ENCODE results near the gene STAMBPL1.
A peak's percentile ranks its signal among the peaks of the same experiment; 100 is the strongest.
"Not testable (repeated sequence)": the region's sequence is repeated elsewhere in the genome, so short reads cannot be mapped to it uniquely, and the experiment has no call there.

STAMBPL1 gene

DNA sequence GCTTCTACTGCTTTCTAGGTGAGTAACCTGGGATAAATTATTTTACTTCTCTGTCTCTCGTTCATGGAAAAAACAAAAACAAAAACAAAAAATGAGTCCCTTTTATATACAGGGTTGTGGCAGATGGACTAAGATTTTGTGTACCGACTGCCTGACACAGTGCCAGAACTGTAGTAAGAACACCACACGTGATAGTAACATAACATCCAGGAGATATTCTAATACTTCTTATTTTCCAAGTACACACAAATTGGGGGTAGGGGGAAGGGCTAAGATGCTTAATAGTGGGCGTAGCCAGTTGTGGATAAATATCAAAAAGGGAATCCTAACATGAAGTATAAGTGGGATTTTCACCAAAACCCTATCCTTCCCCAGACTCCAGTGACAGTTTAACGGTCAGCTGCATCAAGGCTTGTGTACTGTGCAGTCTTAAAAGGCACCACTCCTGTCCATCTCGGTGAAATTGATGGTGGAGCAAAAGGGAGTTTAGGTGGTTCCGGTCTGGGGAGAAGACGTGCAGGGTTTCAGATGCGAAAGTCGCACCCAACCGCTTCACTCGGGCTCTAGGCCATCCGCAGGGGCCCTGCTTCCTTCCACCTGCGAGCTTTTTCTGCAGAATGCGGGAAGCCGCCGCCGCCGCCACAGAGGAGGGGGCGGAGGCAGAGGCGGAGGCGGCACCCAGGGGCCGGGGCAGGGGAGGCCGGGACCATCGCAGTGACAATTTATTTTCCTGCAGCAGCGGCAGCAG, at the start of gene STAMBPL1:
Gene STAMBPL1 (plus strand): TSS at position 712 of the 748 bp plus-strand sequence. CDS start 21,464 bp downstream, outside the sequence.
- peak; percentile 17 for DNase-seq

DNA sequence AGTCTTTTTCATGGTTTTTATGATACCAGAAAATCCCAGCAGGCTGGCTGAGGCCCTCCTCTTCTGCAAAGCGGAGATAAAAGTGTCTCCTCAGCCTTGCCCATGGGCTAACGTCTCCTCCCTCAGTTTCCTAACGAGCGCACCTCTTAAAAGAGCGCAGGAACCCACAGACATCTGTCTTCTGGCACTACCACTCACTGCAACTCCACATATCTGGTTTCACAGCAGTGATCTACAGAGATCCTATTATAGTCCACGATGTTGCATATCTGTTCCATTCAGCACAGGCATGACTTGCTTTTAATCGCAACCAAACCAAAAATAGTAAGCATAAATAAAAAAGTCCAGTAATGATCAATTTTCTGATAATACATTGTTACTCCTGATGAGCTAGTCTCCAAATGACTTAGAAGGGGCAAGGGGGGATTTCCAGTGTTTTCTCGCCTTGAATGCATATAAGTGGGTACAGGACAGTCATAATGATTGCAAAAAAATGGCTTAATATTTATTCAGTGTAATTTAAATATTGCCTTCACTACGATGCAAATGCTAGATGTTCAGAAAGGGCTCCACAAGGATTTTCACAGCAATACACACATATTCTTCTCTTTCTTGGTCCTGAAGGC, 49.3 kb upstream of the STAMBPL1 start:
- no peak for DNase-seq

DNA sequence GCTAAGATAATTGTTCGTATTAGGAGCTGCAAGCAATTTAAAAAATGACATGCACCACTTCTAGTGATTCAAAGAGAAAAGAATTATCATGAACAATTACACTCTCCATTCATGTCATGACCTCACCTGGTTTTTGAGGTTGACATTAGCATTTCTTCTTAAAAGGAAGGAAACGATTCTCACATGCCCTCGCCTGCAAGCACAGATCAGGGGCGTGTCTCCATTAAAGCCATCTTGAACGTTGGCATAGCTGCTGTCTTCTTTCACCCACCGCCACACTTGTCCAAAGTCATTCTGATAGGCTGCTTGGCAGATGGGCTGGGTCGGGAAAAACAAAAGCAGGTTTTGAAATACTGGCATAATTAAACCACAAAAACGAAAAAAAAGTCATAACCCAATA, 48.3 kb upstream of the STAMBPL1 start:
- no peak for DNase-seq

- DNase-seq, result no peak
Measured at GRCh38 chr10:88832376-88832775, 47.7 kb upstream of the STAMBPL1 start.

GRCh38 chr10:88833156-88833555, 46.9 kb upstream of the STAMBPL1 start:
- no peak for DNase-seq

GRCh38 chr10:88833723-88834122, 46.3 kb upstream of the STAMBPL1 start:
- DNase-seq, result no peak

- DNase-seq, result peak; percentile 39
Measured at GRCh38 chr10:88835096-88835909, 44.7 kb upstream of the STAMBPL1 start.

DNA sequence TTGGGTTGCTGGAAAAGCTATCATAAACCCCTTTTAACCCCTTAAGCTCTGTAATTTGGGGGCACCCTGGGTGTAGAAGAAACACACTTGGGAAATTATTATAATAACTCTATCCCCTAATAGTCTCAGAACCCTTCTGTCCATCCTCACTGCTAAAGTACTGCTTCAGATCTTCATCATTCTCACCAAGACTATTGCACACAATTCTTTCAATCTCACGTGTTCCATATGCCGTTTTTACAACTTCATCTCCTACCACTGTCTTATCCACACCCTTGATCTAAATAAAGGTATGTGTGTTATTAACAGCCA, 44.2 kb upstream of the STAMBPL1 start:
- DNase-seq, result no peak

DNA sequence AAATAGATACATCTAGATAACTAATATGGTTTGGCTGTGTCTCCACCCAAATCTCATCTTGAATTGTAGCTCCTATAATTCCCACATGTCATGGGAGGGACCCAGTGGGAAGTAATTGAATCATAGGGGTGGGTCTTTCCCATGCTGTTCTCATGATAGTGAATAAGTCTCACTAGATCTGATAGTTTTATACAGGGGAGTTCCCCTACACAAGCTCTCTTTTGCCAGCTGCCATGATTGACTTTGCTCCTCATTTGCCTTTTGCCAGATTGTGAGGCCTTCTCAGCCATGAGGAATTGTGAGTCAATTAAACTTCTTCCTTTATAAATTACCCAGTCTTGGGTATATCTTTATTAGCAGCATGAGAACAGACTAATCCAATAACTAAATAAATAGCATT, 42.4 kb upstream of the STAMBPL1 start:
- DNase-seq, result not testable (repeated sequence)

DNA sequence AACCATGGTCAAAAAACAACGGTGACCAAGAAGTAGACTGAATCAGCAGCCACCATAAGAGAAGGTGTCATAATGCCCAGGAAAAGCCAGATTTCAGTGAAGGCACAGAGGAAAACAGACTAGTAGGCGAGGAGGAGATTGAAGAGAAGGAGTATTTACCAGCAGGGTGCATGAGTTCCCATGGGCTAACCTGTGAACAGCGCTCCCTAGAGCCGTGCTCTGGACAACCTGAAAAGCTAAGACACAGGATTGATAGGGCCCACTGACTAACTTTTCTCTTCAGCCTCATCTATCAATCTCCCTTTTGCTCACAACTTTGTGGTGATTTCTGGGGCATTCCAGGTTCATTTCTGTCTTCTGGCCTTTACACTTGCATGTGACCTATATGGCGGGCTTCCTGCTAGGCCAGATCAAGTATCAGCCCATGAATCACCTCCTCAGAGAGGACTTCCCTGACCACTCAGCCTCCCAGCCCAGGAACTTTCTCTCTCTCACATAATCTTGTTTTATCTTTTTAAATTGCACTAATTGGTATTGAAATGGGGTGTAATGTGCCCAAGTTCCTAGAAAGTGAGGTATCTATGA, 41.2 kb upstream of the STAMBPL1 start:
- DNase-seq, result no peak

GRCh38 chr10:88840104-88840503, 39.9 kb upstream of the STAMBPL1 start:
- DNase-seq, result no peak

GRCh38 chr10:88840881-88841280, 39.2 kb upstream of the STAMBPL1 start:
- DNase-seq, result no peak

DNA sequence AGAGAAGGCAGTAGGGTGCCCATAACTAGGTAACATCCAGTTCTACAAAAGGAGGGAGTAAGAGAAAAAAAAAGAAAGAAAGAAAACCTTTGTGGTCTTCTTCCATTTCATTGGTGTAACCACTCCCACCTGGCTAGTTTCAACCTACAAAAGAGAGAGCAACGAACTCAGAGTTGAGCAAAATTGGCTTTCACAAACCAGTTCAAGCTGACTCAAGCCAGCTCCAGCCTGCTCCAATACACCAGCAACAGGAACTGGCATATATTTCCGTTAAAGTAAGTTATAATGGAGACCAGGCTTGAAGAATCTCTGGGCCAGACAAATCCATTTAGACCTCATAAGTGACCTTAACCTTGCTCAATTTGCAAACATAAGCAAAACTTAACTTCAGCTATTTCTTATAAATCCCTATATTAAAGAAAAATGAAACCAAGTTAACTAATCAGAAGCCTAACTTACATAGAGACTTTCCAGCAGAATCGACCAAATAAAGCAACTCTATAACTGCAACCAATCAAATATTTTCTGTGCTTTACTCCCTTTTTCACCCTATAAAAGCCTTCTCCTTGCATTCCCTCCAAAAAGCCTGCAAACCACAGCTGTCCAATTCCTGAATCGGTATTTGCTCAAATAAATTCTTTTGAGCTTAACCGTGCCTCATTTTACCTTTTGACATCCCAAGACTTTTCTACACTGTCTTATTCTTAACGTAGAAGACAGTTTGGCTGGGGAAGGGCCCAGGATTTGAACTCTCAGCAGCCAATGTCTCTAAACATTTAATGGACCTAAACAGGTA, 38.5 kb upstream of the STAMBPL1 start:
- DNase-seq, result no peak

GRCh38 chr10:88843171-88843570, 36.9 kb upstream of the STAMBPL1 start:
- DNase-seq, result no peak

DNA sequence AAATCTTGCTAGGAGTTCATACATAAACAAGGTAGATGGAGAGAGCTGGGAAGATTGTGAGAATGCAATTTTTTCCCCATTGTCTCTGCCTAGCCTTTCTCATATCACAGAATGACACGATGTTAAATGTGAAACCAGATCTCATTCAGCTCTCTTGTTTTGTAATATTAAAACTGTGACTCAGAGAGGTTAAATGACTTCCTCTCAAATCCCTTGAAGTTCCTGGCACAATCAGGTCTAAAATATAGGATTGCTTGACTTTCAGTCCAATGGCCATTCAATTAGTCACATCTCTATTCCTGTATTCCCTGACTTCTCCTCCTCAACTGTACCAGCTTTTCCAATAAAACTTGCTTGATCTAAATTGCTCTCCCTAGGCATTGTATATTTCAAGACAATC, 31.5 kb upstream of the STAMBPL1 start:
- DNase-seq, result no peak

DNA sequence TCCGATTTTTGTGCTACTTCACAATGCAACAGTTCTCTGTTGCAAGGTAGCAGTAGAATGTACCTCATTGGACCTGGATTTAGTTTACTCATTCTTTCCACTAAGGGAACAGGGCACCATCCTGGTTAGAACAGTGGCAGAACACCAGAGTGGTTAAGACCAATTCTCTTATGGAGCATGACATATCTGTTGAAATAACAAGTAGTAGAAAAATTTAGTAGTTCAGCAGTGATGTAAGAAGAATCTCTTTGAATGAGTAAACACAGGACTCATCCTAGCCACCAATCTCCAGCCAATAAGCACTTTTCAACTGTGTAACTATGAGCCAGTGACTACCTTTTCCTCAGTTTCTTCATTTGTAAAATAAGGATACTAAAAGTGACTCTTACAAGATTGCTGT, 30.8 kb upstream of the STAMBPL1 start:
- no peak for DNase-seq

DNA sequence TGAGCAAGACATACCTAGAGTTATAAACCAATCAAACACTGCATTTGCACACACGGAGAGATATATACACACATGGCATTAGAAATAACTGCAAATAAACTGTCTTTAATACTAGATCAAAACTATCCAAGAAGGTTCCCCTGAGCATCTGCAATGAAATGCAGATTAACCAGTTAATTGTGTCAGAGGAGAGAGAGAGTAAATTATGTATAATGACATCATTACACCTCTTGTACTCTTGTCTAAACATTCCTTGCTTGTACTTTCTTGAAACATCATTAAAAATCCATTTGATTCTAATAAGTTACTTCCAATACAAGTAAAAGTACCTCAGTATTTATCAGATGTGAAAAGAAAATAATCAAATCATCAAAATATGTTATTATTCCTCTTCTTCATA, 29.3 kb upstream of the STAMBPL1 start:
- no peak for DNase-seq

GRCh38 chr10:88851706-88852105, 28.3 kb upstream of the STAMBPL1 start, which contains the start of gene ANKRD22:
ANKRD22 (minus strand) TSS chr10:88851844; CDS start chr10:88851607, 237 bp downstream.
- DNase-seq, result no peak

- DNase-seq, result no peak
Measured at GRCh38 chr10:88852327-88852726, 27.7 kb upstream of the STAMBPL1 start.

GRCh38 chr10:88853155-88853881, 26.7 kb upstream of the STAMBPL1 start:
- DNase-seq, result no peak

DNA sequence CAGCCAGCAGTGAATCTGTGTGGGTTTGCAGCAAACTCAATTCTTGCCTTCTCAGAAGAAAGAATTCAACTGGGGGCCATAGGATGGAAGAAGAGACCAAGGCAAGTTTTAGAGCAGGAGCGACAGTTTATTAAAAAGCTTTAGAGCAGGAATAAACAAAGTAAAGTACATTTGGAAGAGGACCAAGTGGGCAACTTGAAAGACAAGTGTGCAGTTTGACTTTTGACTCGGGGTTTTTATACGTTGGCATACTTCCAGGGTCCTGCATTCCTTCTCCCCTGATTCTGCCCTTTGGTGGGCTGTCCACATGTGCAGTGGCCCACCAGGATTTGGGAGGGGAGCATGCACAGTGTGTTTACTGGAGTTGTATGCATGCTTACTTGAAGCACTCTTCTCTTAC, 25.4 kb upstream of the STAMBPL1 start:
- no peak for DNase-seq

DNA sequence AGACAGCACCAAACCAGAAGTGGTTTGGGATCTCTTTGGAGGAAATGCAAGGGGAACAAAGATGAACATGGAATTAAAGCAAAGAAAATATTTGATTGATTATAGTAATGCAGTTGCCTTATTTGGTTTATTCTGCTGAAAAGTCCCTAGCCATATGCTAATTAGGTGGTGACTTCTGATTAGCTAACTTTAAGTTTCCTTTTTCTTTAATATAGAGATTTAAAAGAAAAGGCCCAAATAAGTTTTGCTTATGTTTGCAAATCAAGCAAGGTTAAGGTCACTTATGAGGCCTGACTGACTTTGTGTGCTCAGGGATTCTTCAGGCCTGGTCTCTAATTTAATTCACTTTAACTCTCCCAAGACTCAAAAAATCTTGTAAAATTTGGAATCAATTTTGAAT, 22.2 kb upstream of the STAMBPL1 start:
- no peak for DNase-seq

Measured in NCI-H774 (cell line).